ENCODE data around the gene GINS2. TPM values are rescaled to one million over a fixed set of nuclear protein-coding genes. Genes with fewer than 3 reads are reported as not detected.
A peak's percentile ranks its signal among the peaks of the same experiment; 100 is the strongest.

The GINS2 gene
- total RNA-seq, 1 experiment from 2014 or later = 71.9 TPM

DNA sequence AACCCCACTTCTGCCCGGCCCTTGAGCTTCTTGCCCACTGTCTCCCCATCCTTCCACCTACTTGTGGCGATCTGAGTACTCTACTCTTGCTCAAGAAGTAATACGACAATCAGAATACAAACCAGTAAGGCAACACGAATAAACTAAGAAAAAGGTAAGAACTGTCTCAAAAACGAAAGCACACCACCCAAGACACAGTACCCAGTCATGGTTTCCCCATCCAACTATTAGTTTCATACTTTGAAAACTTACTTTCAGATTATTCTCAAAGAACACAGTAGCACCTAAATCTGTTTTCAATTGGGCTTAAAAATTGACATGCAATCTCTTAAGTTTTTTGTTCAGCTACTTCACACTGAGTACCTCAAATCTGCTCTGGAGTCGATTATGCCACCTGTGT, 13.9 kb downstream of the GINS2 start:
- DNase-seq (ENCODE audit: low spot score) = no peak
- Histone ChIP-seq H3K36me3 (ENCODE audit: insufficient read depth, low read length, poor library complexity, severe bottlenecking) (peaks cover 94% of the 10 kb centered on the region), H3K4me3 (ENCODE audit: low read depth, low read length, poor library complexity, severe bottlenecking) (no peak overlapping the region), H3K9me3 (ENCODE audit: low read depth, low read length, poor library complexity, severe bottlenecking) (no peaks in the 10 kb centered on the region), H3K27ac (ENCODE audit: low read depth, low read length, poor library complexity, severe bottlenecking) (peak overlapping the region; percentile 9), H3K27me3 (replicated peaks; ENCODE audit: insufficient read depth, low read depth, low read length, poor library complexity) (no peaks in the 10 kb centered on the region), H3K4me1 (ENCODE audit: insufficient read depth, low read length, poor library complexity, severe bottlenecking) (peaks cover 15% of the 10 kb centered on the region)
- POLR2A ChIA-PET (ENCODE audit: low non-redundant PET) = interaction anchor here (0.5 kb wide), 1 partner anchor 21 kb away, joined by 4 read pairs; no protein-coding TSS in a partner anchor
- TF ChIP-seq, protein P1, sequence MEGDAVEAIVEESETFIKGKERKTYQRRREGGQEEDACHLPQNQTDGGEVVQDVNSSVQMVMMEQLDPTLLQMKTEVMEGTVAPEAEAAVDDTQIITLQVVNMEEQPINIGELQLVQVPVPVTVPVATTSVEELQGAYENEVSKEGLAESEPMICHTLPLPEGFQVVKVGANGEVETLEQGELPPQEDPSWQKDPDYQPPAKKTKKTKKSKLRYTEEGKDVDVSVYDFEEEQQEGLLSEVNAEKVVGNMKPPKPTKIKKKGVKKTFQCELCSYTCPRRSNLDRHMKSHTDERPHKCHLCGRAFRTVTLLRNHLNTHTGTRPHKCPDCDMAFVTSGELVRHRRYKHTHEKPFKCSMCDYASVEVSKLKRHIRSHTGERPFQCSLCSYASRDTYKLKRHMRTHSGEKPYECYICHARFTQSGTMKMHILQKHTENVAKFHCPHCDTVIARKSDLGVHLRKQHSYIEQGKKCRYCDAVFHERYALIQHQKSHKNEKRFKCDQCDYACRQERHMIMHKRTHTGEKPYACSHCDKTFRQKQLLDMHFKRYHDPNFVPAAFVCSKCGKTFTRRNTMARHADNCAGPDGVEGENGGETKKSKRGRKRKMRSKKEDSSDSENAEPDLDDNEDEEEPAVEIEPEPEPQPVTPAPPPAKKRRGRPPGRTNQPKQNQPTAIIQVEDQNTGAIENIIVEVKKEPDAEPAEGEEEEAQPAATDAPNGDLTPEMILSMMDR (conservative IDR thresholded peaks at IDR 0.05; ENCODE audit: low read depth, low read length) = no peak
- no TSS peak for BruUV-seq (replicated peaks)
- CTCF ChIA-PET = no interaction called here
- intact Hi-C loops (cut with micrococcal nuclease; ENCODE audit: unreplicated experiment) = loop anchor here (1.0 kb wide), 1 partner anchor 43 kb away; no protein-coding TSS in a partner anchor

DNA sequence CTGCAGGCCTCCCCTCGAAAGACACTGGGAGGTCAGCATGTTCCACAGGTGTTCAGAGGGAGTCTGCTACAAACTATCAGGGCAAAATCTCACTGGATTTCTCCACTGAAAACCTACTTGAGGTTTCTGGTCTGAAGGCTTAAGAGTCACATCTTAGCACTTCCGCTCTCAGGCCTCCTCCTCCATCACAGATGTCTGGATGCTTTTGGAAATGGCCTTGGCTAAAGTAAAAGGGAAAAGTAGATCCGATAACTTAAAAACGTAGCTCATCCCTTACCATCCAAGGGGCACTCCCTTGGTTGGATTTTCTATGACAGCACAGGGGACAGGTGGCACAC, 14.4 kb downstream of the GINS2 start:
- Histone ChIP-seq H3K36me3 (ENCODE audit: insufficient read depth, low read length, poor library complexity, severe bottlenecking) (peaks cover 94% of the 10 kb centered on the region), H3K27me3 (replicated peaks; ENCODE audit: insufficient read depth, low read depth, low read length, poor library complexity) (no peaks in the 10 kb centered on the region), H3K27ac (ENCODE audit: low read depth, low read length, poor library complexity, severe bottlenecking) (peak overlapping the region; percentile 9), H3K4me3 (ENCODE audit: low read depth, low read length, poor library complexity, severe bottlenecking) (no peak overlapping the region), H3K9me3 (ENCODE audit: low read depth, low read length, poor library complexity, severe bottlenecking) (no peaks in the 10 kb centered on the region), H3K4me1 (ENCODE audit: insufficient read depth, low read length, poor library complexity, severe bottlenecking) (peaks cover 15% of the 10 kb centered on the region)
- TF ChIP-seq, protein P1 (conservative IDR thresholded peaks at IDR 0.05; ENCODE audit: low read depth, low read length) = no peak
- TF ChIP-seq EZH2 (IDR thresholded peaks at IDR 0.05; ENCODE audit: borderline replicate concordance, low read depth, low read length, poor library complexity, severe bottlenecking) = no peak
- BruUV-seq (replicated peaks) = no TSS peak
- ChIA-PET POLR2A (ENCODE audit: low non-redundant PET) (interaction anchor here (0.5 kb wide), 2 partner anchors 21 to 28 kb away, joined by 4 to 7 read pairs; no protein-coding TSS in a partner anchor), CTCF (no interaction called here)
- intact Hi-C loops (cut with micrococcal nuclease; ENCODE audit: unreplicated experiment) = no loop called here
- DNase-seq (ENCODE audit: low spot score) = no peak

DNA sequence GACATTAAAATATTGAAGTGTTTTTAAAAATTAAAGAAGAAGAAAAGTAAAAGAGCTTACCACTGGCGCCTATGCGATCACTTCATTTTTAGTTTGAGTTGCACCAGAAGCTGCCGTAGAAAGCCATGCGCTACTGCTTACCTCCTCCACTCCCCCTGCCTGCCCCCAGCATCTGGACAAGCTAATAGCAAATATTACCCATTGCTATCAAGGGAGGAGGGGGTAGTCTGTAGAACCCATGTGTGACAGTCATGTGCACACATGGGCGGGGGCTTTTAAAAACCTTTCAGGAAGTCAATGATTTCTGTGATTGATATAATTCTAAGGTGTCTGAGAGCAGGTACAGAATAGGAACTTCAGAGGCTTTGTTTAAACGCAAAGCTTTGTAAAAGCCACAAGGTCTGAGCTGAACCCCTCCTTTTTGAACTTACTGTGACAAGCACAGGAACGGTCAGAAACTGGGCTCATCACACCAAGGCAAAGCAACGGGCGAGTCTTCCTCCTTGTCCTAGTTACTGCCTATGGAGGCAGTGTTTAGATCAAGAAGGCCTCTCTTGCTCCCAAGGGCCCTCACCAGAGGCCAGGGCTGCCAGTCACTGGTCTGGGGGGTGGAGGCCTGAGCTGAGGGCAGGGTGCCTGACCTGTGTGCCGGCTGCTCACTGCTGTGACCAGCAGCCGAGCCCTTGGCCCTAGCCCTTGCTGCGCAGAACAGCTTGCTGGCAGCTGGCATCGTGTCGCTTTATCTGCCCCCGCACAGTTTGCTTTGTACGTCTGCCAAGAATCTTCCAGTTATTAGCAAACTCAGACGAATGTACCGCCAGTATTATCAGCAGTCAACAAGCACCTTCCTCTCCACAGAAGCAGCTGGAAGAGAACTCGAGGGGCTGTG, 15.0 kb downstream of the GINS2 start:
- DNase-seq (ENCODE audit: low spot score) = peak; percentile 71

More for the DNA sequence above, 15.0 kb downstream of the GINS2 start:
- BruUV-seq (replicated peaks) = no TSS peak
- intact Hi-C loops (cut with micrococcal nuclease; ENCODE audit: unreplicated experiment) = no loop called here
- POLR2A ChIA-PET (ENCODE audit: low non-redundant PET) = interaction anchor here (0.5 kb wide), 2 partner anchors 22 to 28 kb away, joined by 4 to 7 read pairs; no protein-coding TSS in a partner anchor
- Histone ChIP-seq H3K36me3 (ENCODE audit: insufficient read depth, low read length, poor library complexity, severe bottlenecking) (peaks cover 94% of the 10 kb centered on the region), H3K4me3 (ENCODE audit: low read depth, low read length, poor library complexity, severe bottlenecking) (no peak overlapping the region), H3K4me1 (ENCODE audit: insufficient read depth, low read length, poor library complexity, severe bottlenecking) (peaks cover 15% of the 10 kb centered on the region), H3K9me3 (ENCODE audit: low read depth, low read length, poor library complexity, severe bottlenecking) (no peaks in the 10 kb centered on the region), H3K27ac (ENCODE audit: low read depth, low read length, poor library complexity, severe bottlenecking) (peak overlapping the region; percentile 40), H3K27me3 (replicated peaks; ENCODE audit: insufficient read depth, low read depth, low read length, poor library complexity) (no peaks in the 10 kb centered on the region)
- no peak for TF ChIP-seq EZH2 (IDR thresholded peaks at IDR 0.05; ENCODE audit: borderline replicate concordance, low read depth, low read length, poor library complexity, severe bottlenecking)
- TF ChIP-seq, protein P1 (conservative IDR thresholded peaks at IDR 0.05; ENCODE audit: low read depth, low read length) = no peak
- CTCF ChIA-PET = no interaction called here

Measured in A673 (cell line).